HG03060 (cell line): ENCODE results near the gene GRID1.
"Not testable (repeated sequence)": the region's sequence is repeated elsewhere in the genome, so short reads cannot be mapped to it uniquely, and the experiment has no call there.

Source experiments
- ATAC-seq: cut with Tn5 transposase; IDR thresholded peaks from one replicate; pipeline ENCODE4 v1.9.1; 2021; ENCODE audit warnings: low read depth, moderate number of reproducible peaks; ENCODE audit not compliant: unreplicated experiment

Gene GRID1

DNA sequence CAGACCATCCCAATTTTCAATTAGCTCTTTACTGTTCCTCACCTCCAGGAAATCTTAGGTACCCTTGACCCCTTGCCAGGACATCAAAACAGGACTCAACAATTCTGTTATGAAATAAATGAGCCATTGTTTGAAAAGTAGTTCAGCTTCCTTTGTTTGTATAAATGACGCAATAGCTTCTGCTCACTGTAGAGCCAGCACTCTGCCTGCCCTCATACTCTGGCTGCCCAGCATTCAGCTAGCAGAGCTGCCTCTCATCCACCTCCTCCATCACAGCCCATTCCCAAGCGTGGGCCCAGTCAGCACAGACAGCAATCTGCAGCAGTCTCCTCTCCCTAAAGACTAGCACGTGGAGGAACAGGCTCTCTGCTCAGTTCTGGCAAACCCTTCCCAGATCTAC is 478.6 kb downstream of the GRID1 start:
- ATAC-seq, result no peak

DNA sequence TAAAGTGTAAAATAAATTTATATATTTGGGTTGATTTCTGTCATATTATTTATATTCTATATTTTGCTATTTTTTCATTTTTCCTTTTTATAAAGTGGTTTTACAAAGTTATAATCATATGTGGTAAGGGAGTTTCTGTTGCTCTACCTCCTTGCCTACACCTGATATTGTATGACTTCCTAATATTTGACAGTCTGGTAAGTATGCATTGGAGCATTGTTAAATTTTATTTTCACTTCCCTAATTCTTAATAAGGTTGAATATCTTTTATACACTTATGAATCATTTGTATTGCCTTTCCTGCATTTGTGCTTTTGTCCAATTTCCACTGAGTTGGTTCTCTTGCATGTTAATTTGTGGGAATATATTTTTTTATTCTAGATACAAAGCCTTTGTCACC is 492.4 kb downstream of the GRID1 start:
- no peak for ATAC-seq

DNA sequence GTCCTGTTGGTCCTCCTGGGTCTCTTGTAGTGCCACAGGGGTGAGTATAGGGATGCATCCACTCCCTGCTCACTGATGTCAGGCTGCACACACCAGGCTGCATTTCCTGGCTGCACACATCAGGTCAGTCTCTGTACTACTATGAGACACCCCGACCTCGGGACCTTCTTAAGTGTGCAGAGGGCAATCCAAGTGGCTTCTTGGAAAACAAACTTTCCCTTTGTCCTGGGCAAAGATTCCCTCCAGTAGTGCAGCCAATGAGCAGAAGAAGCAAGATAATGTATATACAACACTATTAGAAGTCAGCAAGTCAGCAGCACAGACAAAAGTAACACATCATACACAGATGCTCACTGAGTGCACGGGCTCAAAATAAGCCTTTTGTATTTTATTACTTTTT is 493.5 kb downstream of the GRID1 start:
- ATAC-seq, result no peak

DNA sequence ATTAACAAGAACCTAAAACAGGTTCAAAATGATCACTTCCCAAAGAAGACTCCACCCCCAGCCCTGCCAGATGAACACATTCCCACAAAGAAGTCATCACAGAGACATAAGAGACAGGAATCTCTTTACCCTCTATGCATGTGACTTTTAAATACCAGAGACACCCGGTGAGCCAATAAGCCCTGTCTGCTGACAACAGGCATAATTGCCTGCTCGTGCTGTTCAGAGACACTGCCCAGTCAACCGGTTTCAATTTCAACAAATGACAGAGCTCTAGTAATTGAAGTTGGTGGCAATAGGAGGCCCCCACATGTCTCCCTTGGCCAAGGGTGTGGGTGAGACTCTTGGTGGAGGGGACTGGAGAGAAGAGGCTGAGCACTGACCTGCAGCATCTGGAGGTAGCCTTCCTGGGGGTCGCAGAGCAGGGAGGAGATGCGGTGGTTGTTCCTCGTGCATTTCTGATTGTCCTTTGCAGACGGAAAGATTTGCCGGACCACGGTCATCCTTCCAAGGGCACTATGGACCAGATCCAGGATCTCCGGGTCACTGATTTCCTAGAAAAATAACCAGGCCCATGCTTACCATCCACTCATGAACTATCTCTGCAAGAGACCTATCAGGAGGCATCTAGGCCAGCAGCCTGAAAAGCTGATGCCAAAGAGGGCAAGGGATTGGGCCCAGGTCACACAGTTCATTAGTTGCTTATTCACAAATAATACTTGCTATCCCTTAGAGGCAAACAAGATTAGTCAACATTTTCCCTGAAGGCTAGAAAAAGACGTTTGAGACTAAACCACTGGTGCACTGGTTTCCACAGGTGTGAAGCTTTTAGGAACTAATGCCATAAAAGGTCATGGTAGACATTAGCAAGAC is 497.7 kb downstream of the GRID1 start:
- ATAC-seq, result no peak

DNA sequence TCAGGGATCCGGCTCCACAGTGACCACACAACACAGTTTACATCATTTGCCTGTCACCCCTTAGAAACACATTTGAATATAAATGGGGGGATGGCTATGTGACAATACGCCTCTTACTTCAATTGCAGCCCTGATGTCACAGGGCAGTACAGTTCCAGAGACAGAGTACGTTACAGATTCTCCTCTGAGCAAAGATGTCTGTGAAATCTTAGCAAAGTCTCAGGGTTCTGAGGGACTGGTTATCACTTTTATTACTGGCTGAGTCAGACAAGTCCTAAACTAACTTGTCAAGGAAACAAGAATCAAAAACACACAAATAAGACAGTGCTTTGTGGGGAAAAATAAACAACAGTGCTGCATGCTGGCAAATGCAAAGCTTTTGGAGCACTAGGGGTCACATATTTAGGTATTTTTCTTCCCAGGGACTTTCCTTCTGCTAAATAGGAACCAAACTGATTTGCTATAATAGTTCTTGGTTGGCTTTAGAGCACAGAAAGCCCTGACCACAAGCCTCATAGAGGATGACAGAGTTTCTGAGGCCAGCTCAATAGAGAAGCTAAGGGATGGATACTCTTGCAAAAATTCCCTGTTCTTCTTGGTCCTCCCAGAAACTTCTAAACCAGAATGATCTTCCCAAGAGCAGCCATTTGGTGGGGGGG is 501.6 kb downstream of the GRID1 start:
- no peak for ATAC-seq

DNA sequence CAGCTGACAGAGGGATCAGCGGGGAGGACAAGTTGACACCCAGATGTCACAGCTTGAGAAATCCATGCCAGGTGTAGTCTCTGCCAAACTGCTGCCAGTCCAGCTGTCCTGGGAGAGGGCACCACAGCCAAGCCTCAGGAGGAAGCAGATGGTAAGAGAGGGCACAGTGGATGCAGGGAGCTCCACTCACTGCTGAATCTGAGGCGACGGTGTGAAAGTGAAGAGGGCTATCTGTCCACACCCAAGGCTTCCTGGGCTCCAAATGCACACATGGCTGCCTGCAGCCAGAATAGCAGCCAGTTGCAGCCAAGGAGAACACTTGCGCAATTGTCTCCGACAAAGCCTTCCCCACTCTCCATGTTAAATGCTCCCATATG is 502.4 kb downstream of the GRID1 start:
- no peak for ATAC-seq

DNA sequence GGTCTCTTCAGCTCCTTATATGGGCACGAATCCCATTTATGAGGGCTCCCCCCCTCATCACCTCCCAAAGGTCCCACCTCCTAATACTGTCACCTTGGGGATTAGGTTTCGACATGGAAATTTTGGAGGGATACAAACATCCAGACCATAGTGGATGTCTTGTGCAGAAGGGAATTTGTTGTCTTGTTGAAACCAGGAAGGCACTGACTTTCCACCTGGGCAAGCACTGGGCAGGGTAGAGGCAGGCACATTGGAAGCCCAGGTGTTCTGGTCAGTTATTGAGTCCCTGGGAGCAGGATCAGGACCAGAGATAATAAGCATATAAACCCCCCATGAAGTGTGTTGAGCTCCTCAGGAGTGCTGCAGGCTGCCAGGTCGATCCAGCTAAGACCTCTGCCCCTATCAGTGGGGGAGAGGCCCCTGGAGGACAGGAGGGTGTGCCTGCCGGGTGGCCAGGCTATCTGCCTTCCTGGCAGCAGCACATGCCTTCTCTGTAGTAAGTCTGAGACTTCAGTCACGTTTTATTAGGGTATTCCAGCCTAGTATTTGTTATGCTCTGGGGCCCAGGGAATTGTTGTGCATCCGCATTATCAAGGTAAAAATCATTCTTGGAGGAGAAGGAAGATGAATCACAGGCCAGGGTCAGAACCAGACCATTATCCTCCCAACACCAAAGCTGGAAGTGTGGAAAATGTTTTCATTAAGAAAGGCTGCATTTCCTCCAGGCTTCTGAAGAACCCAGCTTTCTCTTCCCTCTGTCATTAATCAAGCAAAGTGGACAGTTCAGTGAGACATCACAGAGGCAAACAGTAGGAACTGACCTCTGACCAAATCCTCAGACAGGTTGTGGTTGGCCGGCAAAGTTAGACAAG is 503.1 kb downstream of the GRID1 start:
- no peak for ATAC-seq

DNA sequence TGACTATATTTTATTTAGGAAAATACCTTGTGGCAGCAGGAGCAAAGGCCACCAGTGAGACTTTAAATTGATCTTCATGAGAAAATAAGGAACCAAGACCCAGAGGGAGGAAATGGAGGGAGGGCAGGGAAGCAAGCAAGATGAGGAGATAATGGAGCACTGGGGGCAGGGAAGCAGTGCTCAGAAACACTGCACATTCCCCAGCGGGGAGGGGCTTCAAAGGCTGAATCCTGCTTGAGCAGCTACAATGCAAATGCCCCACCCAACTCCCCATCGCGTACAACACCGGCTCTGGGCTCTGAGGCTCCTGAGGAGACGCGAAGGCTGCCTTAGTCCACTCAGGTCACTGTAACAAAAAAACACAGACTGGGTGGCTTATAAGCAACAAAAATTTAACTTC is 503.8 kb downstream of the GRID1 start:
- ATAC-seq, result no peak

DNA sequence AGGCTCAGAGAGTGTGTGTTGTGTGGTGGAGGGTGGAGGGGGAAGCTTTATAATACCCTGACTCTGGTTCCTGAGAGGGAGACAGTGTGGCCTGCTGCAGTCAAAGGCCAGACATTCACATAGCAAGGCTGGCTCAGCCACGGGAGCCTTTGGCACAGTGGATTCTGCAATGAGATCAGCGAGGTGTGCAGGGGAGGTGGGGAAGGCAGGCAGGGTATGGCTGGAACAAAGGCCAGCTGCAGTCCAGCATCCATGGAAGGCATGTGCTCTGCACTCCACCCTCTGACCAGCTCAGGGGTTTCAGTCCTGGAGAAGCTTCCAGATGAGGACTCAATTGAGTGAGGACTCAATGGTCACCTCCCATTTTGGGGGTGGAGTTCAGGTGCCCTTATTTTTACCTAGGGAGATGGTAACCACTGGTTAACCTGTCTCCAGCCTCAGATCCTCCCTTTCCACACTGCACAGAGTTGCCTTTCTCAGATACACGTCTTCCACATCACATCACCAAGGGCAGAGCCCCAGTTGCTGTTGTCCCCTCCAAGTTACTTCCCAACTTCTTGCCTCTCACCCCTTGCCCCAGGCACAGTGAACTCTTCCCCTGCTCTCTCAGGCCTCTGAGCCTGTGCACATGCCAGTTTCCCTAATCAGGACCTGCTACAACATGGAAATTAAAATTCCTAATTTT is 504.9 kb downstream of the GRID1 start:
- ATAC-seq, result no peak

DNA sequence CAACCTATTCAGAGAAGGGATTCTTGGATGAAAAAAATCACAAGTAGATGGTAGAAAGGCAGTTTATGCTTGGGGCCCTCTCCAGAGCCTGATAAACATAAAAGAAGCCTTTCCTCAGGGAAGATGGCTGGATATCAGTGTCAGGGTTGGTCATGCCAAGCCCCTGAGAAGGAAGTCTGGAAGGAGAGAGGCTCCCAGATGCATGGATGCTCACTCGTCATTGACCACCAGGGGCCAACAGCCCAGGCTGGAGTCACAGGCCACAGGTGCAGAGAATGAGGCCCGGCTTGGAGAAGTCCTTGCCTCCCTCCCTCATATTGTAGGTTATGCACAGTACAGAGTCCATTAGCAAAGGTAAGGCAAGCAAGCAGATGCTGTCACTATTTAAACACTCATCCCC is 506.7 kb downstream of the GRID1 start:
- ATAC-seq, result no peak

DNA sequence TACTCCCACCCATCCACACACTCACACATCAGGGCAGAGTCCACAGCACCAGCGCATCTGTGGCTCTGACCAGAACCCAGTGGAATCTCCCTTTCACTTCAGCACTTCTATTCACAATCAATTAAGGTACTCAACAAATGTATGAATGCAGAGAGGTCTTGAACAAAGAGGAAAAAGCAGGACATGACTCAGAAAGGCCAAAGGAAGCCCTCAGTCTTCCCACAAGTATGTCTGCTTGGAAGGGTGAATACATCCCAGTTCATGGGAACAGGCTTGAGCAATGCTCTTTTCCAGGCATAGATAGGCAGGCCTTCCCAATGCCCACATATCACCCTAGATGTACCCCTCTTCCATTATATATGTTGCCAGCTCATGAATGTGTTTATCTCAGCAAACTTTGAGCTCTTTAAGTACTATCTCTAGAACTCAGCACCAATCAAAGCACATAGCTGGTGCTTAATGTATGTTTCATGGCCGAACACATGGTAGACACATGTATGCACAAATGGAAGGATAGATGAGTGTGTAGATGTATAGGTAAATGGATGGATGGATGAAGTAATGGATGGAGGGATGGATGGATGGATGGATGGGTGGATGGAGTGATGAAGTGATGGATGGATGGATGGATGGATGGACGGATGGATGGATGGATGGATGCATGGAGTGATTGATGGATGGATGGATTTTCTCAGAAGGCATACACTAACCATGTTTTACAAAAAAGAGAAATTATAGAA is 507.6 kb downstream of the GRID1 start:
- no peak for ATAC-seq

DNA sequence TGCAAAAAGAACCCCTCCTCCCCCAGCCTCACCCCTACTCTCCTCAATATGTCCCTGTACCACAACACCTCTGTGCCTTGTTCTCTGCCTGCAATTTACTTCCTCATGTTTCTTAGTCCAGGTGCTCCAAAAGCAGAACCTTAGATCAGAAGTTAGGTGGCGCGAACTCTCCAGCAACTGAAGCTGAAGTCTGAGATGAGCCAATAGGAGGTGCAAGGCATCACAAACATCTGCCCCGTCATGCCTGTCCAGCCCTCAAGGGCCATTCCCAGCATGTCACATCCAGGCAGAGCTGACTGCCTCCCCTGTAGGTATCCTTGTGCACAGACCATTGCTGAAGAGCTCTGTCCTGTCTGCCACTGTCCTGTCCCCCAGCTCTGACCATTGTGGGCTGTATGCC is 508.8 kb downstream of the GRID1 start:
- no peak for ATAC-seq

DNA sequence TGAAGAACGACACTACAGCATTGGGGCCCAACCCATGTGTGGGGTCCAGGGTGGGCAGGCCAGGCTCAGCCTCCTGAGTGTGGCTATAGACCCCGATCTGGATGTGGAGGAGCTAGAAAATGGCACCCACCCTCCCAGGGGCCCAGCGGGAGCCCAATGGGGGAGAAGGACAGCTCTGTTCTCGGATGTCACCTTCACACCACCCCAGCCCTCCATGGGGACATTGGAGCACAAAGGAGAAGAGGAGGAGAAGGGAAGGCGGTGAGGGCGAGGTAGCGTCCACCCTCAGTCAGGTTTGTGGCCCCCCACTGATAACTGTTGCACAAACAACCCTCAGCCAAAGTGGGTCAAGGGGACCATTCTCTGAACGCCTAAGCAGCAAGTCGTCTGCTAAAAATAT is 509.3 kb downstream of the GRID1 start:
- no peak for ATAC-seq

DNA sequence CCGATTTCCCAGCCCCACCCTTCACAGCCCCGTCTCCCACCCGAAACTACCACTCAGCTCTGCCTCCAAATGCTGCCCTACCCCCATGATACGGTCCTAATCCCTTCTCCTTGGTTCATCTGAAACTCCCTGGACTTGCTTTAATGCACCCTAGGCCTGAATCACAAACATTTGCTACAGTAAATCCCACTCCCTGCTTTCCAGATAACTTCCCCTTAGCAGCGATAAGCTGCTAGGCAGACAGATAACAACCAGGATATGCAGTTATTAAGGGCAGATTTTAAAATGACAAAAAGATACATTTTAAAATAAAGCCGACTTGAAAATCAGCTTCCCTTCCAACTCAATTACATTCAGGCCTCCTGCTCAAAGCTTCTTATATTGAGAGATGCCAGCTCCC is 514.7 kb downstream of the GRID1 start:
- ATAC-seq, result no peak

DNA sequence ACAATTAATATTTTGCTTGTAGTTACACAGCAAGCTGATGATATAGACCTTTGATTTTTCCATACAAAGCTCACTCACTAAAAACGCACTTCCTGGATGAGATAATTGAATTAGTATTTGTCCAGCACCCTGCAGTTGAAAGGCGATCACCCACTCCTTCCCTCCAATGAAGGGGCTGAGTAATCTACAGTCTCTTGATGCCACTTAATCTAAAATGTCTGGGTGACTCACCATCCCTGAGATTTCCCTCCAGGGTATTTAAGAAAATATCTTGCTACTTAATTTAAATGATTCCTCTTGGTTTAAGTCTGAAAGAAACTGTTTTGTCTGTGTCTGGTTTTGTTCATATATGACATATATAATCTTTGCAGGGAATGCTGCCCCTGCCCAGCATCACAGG is 515.3 kb downstream of the GRID1 start:
- ATAC-seq, result no peak

DNA sequence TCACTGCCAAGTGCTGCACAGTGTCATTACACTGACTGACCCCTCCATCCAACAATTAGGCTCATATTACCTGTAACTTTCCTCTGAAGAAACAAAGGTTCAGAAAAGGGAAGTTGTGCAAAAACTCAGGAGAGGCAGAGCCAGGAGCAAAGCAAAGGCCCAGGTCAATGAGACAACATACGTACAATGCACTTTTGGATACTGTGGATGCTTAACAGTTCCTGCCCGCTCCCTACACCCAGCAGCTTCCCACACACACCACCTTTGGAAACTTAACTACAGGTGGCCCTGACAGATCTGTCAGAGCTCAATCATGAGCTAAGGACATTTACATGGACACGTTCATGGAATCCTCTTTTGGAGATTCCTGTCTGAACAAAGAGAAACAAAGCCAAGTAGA is 515.9 kb downstream of the GRID1 start:
- ATAC-seq, result no peak

DNA sequence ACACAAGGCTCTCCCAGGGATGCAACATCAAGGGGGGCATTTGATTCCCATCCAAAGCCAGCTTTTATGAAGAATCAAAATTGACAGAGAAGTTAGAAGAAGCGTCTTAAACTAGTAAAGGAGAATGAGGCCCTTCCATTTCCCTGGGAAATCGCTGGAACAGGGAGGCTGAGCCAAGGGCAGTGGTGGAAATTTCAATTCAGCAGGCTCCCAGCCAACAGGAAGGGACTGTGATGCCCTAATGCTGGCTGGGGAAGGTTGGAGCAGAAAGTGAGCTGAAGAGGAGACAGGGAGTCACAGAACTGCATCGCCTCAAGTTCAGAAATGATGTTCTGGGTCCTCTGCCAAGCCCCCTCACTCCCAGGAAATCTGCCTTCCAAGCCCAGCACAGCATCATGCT is 517.3 kb downstream of the GRID1 start:
- ATAC-seq, result no peak

DNA sequence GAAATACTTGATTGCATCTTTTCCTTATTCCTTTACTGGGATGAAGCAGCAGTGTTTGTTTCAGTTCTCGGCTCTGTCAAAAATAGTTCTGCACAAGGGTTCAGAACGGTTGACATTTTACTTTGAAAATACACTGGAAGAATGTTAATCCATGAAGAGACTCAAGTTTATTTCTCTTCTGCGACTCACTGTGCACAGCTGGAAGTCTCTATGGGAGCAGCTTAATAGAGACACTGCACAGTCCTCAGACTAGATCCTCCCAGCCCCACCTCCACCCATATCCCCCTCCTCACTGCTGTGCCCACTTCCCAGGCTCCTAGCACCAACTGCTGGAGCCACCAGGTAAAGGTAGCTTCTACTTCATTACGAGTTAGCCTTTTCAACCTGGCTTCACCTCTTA is 517.8 kb downstream of the GRID1 start:
- no peak for ATAC-seq

DNA sequence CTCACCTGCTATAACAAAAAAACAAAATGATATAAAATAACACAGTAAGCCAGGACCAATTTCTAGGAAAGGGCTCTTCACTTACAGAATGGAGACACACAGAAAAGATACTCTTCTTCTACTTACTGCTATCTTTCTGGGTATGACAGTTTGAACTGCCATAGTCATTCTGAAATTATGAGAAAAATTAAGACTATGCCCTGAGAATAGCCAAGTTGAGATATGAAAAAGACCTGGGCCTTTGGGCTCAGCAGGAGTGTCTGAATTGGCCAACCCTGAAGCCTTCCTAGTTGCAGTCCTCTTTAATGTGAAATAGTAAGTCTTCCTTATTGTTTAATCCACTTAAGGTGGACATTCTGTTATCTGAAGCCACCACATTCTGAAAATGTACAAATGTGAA is 519.5 kb downstream of the GRID1 start:
- ATAC-seq, result no peak

DNA sequence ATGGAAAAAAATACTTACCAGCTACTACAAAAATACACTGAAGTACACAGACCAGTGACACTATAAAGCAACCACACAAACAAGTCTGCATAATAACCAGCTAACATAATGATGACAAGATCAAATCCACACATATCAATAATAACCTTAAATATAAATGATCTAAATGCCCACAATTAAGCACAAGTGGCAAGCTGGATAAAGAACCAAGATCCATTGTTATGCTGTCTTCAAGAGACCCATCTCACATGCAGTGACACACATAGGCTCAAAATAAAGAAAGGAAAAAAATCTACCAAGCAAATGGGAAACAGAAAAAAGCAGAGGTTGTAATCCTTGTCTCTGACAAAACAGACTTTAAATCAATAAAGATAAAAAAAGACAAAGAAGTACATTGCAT is 527.9 kb downstream of the GRID1 start:
- not testable (repeated sequence) for ATAC-seq
